MM.1S (cell line): ENCODE results near the gene CBX6.

Source experiments
- EZH2 ChIP-seq: fragments of 300-600 bp; sonication (generic); optimal IDR thresholded peaks from 2 replicates; pipeline ENCODE3; 2017; ENCODE audit warnings: low read depth, mild to moderate bottlenecking, antibody characterized with exemption, low read length, mixed read lengths
- EZH2phosphoT487 ChIP-seq: fragments of 300-600 bp; sonication (generic); IDR thresholded peaks from 2 replicates; pipeline ENCODE4 v1.6.1; 2018; ENCODE audit warnings: antibody characterized with exemption, low read length
- TF ChIP-seq, protein P1 (sequence below): fragments of 300-600 bp; sonication (generic); IDR thresholded peaks from 2 replicates; pipeline ENCODE4 v1.5.1; 2016; ENCODE audit warnings: antibody characterized with exemption, low read length, mixed read lengths

DNA sequence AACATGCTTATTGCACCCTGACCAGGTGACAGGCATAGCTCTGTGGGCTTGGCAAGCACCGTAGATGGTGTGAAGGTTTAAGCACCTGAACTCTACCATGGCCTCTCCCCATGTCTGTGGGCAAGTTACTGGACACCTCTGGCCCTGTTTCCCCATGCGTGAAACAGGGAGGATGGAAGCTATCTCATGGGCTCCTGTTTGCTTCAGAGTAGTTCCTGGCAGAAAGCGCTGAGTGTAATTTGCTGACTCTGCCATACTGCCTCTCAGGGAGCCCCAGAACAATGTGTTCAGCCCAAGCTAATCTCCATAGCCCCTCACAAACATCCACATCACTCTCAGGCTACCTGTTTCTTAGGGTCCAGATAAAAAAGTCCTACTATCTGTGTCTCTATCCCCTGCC, 2.4 kb downstream of the CBX6 start:
- TF ChIP-seq, protein P1, sequence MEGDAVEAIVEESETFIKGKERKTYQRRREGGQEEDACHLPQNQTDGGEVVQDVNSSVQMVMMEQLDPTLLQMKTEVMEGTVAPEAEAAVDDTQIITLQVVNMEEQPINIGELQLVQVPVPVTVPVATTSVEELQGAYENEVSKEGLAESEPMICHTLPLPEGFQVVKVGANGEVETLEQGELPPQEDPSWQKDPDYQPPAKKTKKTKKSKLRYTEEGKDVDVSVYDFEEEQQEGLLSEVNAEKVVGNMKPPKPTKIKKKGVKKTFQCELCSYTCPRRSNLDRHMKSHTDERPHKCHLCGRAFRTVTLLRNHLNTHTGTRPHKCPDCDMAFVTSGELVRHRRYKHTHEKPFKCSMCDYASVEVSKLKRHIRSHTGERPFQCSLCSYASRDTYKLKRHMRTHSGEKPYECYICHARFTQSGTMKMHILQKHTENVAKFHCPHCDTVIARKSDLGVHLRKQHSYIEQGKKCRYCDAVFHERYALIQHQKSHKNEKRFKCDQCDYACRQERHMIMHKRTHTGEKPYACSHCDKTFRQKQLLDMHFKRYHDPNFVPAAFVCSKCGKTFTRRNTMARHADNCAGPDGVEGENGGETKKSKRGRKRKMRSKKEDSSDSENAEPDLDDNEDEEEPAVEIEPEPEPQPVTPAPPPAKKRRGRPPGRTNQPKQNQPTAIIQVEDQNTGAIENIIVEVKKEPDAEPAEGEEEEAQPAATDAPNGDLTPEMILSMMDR, result no peak
- TF ChIP-seq EZH2phosphoT487, result no peak
- no peak for TF ChIP-seq EZH2
